T-helper 2 cell (primary cell): Measurements from ENCODE around the gene CCDC196.
A peak's percentile ranks its signal among the peaks of the same experiment; 100 is the strongest.

Experiments
- DNase-seq, 5 experiments: peaks; one replicate each; pipeline versions ENCODE4 v3.0.0 to v3.0.0-alpha.2; 2012 to 2022
- total RNA-seq, 2 donors: gene quantifications; one replicate each; lab custom pipeline; 2026; lab: John Stamatoyannopoulos, UW

The CCDC196 gene, protein sequence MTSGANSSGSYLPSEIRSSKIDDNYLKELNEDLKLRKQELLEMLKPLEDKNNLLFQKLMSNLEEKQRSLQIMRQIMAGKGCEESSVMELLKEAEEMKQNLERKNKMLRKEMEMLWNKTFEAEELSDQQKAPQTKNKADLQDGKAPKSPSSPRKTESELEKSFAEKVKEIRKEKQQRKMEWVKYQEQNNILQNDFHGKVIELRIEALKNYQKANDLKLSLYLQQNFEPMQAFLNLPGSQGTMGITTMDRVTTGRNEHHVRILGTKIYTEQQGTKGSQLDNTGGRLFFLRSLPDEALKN
- total RNA-seq: 0 reads per million in 2 donors

DNA sequence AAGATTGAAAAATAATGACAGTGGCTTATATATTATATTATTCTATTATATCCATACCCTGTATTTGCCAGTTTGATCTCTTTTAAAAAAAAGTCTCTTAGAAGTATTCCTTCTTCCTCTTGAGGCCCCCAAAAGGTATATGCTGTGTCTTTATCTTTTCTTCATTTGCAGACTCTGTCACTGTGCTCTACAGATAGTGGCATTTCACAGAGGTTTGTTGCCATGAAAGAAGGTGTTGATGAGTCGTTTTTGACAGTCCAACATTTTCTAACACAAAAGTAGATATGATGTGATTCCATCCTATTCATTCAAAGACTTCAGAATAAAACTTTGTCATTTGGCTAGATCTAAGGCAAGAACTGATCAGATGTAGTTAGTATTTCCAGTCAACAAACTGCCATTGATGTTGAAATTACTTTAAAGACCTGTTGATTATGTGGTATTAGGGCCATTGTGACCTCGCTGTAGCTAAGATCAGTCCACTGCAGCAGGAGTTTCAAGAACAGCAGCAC lies at the start of gene CCDC196:
TSS of gene CCDC196 (plus strand) at position 462 of the 512 bp plus-strand sequence. CDS start 132 bp downstream, outside the sequence.
- no peak for DNase-seq

DNA sequence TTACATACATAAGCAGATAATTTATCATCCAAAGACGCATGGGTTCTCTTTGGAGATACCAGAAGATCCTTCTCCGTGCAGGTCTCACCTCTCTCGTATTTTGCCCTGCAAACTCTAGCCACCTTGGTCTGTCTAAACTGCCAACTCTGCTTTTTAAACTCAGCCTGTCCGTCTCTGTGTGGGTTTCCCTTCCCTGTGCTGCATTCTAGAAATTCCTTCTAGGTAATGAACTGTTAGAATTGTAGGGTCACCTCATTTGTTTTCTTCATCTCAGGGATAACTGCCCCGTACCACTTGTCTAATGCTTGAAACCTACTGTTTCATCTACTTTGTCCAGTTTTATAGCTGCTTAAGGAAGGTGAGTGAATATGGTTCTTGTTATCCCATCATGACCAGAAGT lies 45.4 kb upstream of the CCDC196 start:
- no peak for DNase-seq

DNA sequence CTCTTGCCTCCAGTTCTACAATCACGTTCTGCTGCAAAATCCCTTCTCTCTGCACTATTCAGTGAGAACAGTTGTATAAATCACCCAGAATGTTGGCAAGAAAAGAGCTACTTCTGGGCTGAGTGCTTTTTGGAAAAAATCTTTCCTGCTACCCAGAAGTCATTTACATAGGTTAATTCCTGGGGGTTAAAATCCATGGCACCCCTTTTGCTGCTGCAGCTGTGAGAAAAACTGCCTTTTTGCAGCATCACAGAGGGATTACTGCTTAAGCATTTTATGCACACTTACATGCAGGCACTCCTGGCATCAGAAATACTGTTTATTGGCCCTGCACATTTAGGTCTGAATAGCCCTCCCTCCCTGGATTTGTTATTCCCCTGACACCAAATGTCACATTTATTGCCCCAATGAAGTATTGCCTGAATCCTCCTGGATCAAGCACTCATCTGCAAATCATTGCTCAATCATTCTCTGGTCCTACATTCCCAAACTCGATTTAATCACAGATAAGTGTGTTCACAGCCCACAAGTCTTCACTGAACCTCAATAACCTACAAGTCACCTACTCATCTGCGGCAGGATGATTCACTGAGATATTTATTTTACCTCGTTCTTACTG lies 43.1 kb upstream of the CCDC196 start:
- DNase-seq: no peak

DNA sequence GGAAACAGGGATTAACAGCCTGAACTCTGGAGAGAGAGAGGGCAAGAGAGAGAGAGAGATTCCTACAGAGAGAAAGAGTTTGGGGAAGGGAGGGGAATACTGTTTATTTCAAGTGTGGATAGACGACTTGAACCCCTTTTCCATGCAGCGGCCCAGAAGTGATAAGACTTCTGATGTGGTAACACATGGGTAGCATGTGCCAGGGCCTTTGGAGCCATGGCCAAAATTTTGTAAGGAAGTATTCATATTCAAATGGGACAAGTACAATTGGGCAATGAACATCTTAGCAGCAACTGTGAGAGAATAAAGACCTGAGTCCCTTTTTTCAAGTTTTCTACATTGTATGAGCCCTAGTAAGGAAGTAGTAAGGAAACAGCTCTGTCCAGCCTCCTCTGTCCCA lies 42.4 kb upstream of the CCDC196 start:
- DNase-seq: no peak

DNA sequence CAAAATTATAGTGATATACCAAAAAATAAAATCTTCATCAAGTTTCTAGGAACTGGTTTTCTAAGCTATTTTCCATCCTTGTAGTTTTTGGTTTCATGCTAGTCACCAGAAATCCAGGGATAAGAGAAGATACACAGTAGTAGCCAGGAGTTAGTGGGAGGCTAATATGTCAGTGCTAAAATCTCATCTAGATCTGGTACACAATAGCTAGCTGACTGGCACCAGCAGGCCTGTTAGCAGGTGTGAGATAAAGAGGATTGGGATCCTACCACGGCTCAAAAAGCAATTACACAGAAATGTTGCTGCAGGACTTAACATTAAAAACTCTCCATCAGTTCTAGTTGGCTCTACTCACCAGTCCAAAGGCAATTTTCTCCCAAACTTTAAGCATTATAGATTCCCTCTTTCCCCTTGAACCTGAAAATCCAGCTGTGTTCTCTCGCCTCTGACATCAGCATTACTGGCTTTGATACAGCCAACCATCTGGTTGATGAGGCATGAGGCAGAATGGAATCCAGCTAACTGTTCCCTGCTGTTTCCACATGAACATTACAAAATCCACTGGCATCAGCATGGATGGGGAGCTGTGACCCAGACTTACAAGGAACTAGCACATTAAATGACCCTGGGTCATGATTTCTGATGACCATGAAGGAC lies 41.8 kb upstream of the CCDC196 start:
- no peak for DNase-seq

DNA sequence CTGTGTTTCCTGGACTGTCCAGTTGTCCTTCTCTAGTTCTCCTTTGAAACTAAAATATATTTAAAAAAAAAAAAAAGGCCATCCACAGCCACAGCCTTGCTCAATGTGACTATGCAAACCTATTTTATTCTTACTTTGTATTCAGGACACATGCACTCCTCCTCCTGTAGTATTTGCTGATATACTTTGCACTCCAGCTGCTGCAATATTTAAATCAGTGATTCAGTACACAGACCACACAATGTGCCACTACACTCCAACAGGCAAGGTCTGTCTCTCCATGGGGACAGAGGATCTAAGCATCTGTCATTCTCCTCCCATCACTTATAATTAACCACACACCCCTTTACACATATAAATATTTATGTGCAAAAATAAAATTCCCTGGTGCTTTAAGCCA lies 40.2 kb upstream of the CCDC196 start:
- DNase-seq: no peak

DNA sequence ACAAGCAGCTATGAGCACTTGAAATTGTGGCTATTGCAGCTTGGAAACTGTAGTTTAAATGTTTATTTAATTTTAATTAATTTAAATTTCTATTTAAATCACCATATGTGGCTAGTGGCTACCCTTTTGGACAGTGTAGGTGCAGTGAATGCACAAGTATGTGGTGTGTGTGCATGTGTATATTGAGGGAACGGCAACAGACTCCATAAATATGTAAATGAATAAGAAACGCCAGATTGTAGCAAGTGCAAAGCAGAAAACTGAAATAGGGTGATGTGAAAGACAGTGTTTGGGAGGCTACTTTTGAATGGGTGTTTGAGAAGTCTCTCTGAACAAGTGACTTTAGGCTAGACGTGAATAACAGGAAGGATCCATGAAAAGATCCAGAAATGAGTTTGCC lies 32.7 kb upstream of the CCDC196 start:
- DNase-seq: no peak

DNA sequence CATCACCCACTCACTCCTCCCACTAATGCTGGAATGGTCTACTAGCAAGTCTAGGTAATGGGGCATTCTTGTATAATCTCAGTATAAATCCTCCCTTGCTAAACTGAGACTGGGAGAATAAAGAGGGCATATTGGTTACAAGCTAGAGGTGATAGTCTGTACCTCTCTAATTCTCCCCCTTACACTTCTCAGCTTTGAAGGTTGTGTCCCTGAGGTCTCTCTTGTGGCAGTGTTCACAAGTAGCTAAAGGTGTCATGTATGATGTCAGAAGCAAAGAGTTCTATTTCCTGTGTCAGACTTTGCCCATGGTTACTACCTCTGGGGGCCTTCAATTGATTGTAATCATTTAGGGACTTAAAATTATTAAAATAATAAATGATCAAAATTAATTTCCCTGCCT lies 26.6 kb upstream of the CCDC196 start:
- DNase-seq: peak in 1 of 5 experiments; percentile 15

DNA sequence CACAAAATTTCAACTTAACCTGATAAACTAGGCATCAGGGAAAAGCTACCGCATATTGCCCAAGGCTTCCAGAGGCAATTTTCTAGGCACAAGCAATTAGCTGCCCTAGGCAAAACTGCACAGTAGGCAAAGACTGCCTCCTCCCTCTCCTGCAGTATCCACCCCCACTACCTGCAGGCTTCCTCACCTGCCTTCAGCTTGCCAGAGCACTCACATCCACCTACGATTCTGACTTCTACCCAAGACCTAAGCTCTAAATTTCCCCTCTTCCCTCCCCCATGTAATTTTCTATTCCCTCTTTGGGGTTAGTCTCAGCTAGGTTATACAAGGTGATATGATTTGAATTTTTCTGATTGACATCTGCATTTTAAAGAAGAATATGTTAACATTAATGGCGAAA lies 21.9 kb upstream of the CCDC196 start:
- no peak for DNase-seq

DNA sequence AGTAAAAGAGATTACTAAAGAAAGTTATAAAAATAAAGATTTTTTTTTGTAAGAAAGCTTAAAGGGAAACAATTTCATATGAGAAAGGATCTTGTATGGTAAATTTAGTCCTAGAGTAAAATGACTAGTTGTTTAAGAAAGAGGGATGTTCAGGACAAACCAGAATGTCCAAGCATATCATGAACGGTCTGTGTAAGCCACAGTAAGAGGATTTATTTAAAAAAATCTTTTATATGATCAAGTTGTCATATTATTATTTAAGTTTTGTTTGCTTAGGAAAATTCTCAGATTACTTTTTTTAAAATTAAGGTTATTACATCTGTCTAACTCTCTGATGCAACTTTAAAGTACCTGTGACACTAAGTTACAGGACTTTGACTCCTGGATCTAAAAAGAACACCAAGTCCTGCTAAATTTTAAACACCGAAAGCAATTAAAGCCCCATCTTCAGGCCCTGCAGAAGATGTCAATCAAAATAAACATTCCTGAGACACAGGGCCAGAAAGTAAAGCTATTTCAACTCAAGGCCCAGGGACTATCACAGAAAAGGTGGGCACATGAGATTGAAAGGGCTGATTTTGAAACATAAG lies 17.3 kb upstream of the CCDC196 start:
- no peak for DNase-seq

DNA sequence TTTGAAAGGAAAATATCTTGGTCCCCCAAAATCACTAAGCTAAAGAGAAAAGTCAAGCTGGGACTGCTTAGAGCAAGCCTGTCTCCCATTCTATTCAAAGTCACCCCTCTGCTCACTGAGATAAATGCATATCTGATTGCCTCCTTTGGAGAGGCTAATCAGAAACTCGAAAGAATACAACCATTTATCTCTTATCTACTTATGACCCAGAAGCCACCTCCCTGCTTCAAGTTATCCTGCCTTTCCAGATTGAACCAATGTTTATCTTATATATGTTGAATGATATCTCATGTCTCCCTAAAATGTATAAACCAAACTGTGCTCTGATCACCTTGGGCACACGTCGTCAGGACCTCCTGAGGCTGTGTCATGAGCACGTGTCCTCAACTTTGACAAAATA lies 14.6 kb upstream of the CCDC196 start:
- DNase-seq: no peak

DNA sequence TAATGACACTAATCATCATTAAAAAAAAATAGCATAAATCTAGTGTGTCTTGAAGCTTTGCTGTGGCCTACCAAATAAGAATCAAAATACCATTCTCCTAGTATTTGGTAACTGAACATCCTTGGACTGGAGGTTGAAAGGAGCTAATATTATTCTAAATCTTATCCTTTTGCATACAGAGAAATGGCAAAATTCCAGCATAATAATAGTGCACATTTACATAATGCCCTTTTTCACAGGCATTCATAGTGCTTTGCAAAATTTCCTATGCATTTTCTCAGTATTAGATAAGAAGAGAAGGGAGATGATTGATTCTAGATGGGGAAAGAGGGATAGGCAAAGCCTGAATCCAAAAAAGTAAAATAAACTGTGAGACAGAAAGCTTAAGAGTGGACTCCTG lies 13.9 kb upstream of the CCDC196 start:
- DNase-seq: no peak

DNA sequence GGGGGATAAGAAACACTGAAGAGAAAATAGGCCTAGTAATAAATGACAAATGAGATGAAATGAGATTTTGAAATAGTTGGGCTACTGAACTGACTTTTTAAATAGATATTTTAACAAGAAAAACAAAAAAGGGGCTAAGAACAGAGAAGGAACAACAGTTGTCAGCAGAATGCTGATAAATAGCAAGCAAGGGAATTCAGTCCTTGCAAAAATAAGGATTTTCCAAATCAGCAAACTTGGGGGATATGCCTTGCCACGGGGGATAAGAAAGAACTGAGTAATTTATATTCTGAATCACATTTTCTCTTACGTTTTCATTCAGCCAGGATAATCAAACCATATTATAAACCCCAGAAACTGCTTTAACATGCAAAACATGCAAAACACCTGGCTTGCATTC lies 12.9 kb upstream of the CCDC196 start:
- DNase-seq: no peak

DNA sequence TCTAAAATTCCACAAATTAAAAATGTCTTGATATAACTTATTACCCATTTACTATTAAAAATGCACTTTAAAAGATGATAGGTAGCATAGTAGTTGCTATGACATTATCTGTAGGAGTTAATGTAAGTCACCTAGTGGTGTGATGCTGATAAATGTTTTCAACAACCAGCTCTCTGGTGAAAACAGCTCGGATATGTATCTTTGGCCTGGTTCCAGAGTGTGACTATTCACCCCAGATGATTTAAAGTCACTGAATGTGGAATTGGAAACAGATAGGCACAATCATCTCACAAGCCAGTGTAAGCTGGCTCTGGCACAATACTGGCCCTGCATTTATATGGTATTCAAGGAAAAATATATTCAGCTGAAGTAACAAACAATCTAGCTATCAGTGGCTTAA lies 9.2 kb upstream of the CCDC196 start:
- DNase-seq: no peak

DNA sequence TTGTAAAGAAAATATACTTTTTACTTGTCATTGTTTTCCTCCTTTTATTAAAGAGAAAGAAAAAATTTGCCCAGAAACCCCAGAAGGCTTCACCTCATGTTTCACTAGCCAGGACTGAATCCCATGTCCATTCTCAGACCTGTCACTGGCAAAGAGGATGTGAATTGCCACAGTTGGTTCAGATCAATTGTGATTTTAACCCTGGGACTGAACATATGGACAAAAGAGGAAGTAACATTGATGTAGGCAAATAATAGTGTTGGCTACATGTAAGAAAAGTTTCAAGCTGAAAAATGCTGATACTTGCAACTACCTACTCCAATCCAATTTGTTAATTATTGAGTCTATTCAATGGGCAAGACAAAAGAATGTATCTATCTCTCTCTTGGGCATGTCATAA lies 8.6 kb upstream of the CCDC196 start:
- DNase-seq: no peak

DNA sequence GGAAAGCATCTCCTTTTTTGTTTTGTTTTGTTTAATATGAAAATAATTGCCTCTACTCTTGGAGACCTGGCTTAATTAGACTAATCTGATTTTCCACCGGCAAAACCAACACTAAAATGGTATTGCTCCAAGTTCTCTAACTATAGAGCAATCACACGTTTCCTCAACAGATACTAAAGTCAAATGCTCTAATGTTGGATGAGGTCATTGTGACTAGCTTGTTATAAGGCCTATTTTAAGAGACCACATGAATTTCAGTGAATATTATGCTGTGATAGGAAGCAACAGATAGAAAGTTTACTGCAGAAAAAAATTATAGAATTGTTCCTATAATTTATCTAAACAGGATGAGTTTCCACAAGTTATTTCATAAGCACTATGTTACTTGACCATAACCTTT lies 3.3 kb upstream of the CCDC196 start:
- DNase-seq: no peak

DNA sequence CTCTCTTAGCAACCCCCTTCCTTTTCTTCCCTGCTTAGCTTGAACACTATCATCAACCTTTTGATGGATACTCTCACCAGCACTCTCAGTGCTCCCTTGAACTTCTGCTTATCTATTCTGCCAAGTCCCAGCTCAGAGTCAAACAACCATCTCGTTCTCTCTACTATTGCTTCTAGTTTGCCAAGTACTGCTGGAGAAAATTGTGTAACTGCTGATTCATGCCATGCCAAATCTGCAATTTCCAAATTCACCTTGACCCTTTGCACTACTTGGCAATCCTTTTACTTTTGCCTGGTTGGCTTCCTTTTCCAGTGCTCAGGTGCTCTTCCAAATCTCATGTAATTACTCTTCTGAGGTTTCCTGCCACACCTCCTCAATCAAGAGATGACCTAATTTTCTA lies 2.8 kb upstream of the CCDC196 start:
- no peak for DNase-seq

DNA sequence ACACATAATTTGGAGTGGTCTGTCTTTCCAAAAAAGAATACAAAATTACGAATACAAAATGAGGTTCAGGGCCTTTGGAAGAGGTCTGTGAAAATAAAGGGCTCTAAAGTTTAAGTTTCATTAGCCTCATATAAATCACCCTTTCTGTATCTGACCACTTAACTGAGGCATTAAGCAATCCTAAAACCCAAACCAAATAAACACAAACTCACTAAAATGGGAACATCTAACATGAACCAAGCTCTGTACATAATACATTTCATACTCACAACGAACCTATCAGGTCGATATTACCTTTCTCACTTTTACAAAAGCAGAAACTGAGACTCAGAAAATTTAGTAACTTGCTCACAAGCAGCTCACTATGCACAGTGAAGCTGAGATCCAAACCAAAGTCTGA lies 1.1 kb upstream of the CCDC196 start:
- DNase-seq: no peak

DNA sequence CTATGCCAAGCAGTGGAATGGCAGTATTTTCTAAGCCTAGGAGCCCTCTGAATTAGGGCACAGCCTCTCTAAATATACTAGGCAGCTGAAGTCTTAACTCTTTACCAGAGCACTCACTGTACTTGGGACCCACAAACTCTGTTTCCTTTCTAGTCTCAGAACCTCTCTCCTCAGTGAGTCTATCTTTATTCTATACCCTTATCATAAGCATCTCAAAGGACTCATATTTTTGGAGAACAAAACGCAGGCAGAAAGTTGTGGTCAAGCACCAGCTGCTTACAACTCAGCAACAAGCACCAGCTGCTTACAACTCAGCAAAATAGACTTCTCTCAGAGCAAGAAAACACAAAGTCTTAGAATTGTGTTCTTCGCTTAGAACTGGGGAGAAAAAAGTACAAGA lies 993 bp downstream of the CCDC196 start:
- peak in 1 of 5 experiments; percentile 27 for DNase-seq

DNA sequence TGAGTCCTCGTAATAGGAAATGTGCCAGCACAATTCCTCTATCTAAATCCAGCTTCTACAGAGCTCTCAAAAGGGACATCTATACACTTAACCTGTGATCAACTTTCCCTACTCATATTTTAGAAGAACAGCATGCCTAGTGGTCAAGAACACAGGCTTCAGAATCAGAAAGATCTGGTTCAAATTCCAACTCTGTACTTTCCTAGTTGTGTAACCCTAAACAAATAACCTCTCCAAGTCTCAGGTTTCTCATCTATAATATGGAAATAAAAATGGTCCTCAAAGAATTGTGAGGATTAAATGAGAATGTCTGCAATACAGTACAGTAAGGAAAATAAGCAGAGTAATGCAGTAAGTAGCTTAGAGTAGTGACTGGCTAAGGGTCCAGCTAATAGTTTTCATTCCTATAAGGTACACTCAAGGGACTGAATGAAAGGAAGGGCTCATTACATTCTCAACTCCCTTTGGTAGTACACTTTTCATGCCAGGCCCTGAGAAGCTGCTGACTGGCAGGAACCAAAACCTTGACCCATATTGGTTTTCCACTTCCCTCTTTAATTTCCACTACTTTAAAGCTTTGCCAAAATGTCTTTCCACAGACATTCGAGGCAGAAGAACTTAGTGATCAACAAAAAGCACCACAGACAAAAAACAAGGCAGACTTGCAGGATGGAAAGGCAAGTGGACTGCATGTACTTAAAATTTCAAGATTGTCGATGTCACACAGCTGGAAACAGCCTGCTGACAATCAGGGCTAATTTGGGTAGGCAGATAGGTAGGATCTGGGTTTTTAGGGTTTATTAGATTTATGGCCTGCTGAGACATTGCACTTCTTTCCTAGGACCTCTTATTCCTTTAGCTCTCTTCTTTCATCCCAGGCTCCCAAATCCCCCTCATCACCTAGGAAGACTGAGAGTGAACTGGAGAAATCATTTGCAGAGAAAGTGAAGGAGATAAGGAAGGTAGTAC lies 4.3 kb downstream of the CCDC196 start:
- no peak for DNase-seq

DNA sequence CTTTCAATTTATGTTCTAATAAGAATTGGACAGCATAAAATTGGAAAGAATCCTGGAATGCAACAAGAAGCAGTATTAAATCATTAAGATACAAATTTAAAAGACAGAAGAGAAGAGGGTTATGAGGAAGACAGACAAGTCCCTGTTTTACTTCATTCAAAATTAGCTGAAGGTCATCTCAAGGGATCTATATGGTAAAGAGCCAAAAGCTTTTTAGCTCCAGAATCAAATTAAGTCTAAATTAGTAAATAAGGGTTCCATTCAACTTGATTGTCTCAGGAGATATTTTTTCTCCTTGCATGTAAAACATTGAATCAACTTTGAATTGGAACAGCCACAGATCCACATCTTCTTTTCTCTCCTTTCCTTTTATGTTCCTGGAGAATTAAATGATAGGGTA lies 7.6 kb downstream of the CCDC196 start:
- no peak for DNase-seq
